LHCN-M2 (cell line): Measurements from ENCODE around the gene SLC25A14. TPM values are rescaled to one million over a fixed set of nuclear protein-coding genes. Genes with fewer than 3 reads are reported as not detected.

Source experiments
- DNase-seq: peaks from one replicate; pipeline ENCODE4 v3.0.0-alpha.2; 2012; ENCODE audit warnings: low read depth
- total RNA-seq: library from RNA; depleted of rRNA; stranded (reverse); fragments of >200 nt; gene quantifications from 2 replicates; pipeline ENCODE4 v1.2.3, GENCODE V29; 2014; rRNA removed

The SLC25A14 gene
- total RNA-seq, 1 experiment from 2014 or later, result 18.6 TPM

DNA sequence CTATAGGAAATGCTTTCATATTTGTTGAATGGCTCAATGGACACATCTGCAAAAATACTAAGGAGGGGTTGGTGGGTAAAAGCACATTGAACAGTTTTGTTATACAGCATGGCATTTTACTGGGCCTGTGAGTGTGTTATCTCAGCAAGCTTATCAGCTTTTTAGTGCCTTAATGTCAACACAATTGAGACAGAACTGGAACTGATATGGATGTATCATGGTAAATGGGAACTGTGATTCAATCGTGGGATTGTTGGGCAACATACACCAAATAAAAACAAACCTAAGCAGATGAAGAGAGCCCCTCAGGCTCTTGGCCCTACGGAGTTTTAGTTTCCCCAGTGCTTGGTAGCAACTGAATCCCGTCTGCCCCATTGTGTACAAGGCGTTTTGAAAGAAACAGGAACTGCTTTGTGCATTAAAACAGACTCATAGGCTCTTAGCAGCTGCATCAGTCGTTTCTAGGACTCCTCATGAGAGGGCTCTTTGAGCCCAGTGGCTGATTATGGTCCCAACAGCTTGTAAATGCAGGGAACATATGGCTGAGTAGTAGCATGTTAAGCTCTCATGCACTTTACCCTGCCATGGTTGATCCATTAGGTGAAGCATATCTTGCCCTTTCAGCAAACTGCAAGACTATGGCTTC is 38.4 kb downstream of the SLC25A14 start:
- no peak for DNase-seq

DNA sequence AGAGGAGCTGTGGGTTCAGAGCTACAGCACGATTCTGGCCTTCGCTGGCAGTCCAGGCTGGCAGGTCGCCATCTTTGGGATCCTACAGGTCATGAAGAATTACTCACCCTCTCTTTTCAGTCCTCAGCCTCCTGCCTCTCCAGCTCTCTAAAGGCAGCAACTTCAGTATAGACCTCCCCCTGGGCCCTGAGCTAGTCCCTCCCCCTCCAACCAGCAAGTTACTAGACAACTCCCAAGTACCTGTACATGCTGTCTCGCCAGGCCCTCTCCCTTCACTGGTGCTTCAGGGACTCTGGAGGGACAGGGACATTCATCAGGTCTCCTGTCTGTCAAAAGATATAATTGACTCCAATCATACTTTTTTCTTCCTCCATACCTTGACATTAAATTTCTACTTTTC is 45.8 kb downstream of the SLC25A14 start, which contains the start of gene GPR119:
TSS of gene GPR119 (minus strand) at position 155 of the 400 bp plus-strand sequence. CDS start 227 bp downstream, outside the sequence.
- DNase-seq, result no peak

DNA sequence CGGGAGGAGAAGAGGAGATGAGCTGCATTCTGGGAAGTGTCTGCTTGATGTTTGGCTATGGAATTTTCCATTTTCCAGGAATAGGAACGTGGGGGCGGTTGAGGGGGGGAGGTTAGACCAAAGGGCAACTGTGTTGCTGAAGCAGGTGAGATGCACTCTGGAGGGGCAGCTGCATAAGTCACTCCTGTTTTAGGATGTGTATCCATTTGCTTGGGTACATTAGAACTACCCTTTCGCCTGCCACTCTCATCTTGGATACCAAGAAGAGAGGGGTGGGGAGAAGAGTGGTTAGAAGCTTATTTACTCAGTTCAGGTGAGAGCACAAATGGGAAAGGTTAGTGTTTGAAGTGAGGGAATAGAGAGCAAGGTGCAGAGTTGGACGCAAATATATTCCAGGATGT is 46.7 kb downstream of the SLC25A14 start:
- no peak for DNase-seq

DNA sequence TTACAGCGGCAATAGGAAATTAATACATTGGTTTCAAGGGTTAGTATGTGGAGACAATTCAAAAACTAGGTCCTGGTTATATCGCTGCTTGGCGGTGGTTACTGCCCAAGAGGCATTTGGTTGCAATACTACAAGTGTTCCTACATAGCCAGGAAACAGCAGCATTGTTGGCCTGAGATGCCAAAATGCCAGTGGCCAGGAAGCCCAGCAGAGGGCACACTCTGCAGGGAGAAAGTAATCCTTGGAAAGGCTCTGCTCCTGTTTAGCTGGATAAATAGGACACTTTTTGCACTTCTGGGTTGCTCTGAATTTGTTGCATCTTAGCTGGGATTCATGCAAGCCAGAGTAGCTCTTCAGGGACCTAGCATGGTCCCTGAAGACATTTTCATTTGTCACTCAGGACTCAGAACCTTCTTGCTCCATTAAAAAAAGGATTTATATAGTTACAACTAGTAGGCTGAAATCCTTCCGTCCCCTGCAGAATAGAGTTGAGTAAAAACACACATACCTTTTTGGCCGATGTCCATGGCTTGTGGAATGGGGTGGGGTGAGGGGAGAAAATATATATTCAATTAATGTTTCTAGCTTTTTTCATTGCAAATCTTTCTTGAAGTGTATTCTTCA is 53.8 kb downstream of the SLC25A14 start:
- DNase-seq, result peak; percentile 38

DNA sequence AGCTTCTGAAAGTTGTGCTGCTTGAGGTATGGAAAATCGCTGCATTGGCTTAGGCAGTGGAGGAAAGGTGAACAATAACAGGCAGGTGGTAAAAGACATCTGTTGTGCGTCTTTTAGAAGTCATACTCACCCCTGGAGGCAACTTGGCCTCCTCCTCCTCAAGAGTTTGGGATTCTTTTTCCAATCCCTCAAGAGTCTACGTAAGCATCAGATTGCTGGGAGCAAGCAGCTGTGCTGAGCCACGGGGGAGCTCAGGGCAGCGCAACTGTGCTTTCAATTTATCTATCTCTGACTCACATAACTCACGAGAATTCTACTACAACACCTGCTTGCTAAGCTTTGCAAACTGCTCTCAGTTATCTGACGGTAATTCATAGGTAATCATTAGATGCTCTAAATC is 55.6 kb downstream of the SLC25A14 start:
- DNase-seq, result peak; percentile 27

DNA sequence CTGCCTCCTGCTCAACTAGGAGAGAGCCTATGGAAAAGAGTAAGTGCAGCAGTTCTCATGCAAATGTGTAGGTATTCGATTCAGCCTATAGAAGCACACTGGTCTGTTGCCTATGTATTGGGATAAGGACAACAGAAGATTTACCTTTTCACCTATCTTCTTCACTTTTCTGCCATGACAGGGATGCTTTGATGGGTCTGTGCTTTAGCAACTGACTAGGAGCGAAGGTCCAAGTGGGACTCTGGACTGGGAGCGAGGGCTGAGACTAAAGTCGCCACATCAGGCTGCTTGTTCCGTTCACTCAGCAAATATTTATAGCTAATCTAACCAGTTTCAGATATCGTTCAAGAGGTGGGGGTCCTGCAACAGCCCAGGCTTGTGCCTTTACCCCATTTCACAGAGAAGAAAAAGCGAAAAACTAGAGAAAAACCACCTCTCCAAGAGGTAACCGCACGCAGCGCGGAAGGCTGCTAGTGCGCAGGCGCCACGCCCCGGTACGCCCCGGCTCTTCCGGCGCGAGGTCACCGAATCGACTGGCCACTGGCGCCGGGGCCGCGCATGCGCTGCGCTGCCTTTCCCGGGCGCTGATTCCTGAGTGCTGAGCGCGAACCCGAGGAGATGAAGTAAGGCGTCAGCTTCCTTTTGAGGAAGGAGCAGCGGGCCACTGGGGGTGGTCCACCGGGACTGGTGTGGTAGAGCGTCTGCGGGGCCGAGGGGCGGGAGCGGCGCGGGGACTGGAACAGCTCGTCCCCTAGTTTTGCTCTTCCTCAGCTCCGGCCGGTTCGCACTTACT is 61.9 kb downstream of the SLC25A14 start, which contains the start of gene RBMX2:
TSS of gene RBMX2 (plus strand) at position 573 of the 793 bp plus-strand sequence. CDS start at position 619, 46 bp downstream.
- DNase-seq, result peak; percentile 60

DNA sequence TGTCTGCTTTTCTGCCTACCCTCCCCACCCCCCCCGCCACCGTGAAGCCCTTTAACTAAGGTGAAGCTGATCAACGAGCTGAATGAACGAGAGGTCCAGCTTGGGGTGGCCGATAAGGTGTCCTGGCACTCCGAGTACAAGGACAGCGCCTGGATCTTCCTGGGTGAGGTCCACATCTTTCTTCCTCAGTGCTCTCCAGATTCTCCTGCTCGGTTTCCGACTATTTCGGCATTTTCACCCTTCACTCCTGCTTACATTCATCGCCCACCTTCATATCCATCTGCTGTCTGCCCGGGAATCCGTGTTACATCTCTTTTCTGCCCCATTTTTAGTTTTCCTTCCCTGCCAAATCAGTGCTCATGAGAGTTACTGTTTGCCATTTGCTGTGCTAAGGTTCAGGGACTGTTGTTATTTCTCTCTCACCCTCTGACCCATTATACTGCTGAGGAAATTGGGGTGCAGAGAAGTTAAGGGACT is 62.5 kb downstream of the SLC25A14 start:
- no peak for DNase-seq

DNA sequence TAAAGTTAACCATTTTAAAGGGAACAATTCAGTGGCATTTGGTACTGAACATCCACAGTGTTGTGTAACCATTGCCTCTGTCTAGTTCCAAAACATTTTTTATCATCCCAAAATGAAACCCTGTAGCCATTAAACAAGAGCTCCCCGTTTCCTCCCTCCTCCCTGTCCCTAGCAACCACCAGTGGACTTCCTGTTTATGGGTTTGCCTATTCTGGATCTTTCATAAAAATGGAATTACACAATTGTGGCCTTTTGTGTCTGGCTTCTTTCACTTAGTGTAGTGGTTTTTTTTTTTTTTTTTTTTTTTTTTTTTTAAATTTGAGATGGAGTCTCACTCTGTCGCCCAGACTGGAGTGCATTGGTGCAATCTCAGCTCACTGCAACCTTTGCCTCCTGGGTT is 73.7 kb downstream of the SLC25A14 start:
- no peak for DNase-seq

DNA sequence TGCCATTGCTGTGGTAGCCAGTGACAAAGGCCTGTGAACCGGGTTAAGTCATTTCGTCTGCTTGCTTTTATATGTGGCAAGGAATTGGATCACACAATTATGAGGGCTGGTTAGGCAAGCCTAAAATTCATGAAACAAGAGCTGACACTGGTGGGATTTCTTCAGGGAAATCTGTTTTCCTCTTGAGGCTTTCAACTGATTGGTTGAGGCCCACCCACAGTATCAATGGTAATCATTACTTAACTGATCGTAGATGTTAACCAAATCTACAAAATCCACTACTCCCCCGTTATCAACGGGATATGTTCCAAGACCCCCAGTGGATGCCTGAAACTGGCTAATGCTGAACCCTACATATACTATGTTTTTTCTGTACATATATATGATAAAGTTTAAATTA is 75.1 kb downstream of the SLC25A14 start:
- no peak for DNase-seq

DNA sequence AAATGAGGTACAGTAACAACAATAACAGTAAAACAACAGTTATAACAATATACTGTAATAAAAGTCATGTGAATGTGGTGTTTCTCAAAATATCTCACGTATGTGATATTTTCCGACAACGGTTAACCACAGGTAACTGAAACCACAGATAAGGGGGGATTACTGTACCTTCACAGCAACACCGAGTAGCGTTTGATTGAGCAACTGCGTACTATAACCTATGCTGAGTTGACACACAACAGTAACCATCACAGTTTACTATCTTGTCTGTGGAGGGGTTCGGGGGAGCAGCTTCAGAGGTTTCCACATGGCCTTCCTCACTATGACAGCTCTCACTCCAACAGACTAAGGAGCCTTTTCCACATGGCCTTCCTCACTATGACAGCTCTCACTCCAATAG is 75.5 kb downstream of the SLC25A14 start:
- DNase-seq, result no peak

DNA sequence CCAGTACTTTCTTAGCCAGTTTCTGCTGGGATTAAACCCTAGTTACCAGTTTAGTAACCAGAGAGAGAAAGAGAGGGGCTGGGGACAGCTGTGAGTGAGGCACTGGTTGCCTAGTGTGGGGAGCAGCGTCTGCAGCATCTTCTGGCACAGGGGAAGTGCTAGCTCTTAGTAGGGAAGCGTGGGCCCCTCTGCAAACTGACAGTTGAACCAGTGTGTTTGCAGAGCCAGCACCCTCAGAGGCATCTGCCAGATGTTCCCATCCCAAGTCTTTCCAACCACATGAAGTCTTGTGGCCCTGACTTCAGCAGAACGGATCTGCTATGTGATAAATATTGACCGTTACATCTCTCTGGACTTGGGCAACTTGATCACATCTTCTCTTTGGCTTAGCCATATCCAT is 77.1 kb downstream of the SLC25A14 start:
- DNase-seq, result no peak

DNA sequence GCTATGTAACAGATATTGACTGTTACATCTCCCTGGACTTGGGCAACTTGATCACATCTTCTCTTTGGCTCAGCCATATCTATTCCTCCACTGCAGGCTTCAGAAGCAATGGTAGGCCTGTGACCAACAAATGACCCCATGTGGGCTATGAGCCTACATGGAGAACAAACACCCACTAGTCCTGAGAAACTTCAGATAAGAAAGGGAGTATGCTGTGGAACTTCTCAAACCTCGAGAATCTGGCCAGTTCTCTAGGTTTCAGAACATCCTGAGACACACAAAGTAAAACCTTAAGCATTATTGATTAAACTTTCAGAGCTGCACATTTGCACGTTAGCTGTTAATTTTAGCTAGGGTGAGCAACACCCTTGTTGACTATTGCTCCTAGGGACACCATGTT is 78.3 kb downstream of the SLC25A14 start:
- DNase-seq, result no peak

DNA sequence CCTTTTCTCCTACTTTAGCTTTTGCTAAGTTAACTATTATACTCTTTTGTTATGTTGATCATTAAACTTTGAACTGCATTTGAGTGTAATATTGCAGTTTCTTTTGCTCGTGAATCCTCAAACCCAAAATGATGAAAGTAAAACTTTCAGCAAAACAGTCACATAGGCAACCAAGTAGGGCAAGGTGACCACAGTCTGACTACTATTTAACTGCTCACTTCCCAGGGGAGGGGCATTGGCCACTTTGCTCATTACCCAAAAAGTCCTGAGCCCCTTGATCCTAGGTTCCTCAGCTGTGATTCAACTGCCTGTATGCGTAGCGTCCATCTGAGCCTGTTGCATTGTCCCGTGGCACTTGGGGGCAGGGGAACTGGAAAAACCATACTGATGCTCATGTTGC is 79.0 kb downstream of the SLC25A14 start:
- no peak for DNase-seq

DNA sequence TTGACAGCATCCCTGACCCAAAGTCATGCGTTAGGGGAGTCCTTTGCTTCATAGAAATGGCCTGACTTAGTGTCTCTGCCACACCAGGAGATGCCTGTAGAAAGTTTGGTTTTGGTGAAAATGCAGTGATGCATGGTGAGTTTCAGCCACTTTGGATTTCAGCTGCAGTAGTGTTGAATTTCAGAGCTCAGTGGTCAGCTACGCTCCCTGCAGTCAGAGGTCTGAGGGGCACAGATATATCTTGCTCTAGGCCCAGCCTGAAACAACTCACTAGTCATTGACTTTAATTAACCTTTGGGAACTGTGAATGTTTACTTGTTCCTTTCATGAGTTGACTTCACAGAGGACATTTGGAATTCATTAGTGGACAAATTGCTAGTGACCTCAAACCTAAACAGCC is 79.5 kb downstream of the SLC25A14 start:
- no peak for DNase-seq

Other genes with a start within 250 kb of the SLC25A14 start
- gene ELF4, start 229.4 kb upstream of the SLC25A14 start, total RNA-seq, result 14.2 and 14.7 TPM in 2 replicates
- gene AIFM1, start 174.1 kb upstream of the SLC25A14 start, total RNA-seq, result 17.4 and 23.0 TPM in 2 replicates
- gene RAB33A, start 168.0 kb upstream of the SLC25A14 start, total RNA-seq, result 0.71 TPM in 1 of 2 replicates, not detected in the other
- gene ZNF280C, start 71.0 kb upstream of the SLC25A14 start, total RNA-seq, result 6.2 and 7.7 TPM in 2 replicates
- not detected in 2 replicates for gene GPR119, start 45.8 kb downstream of the SLC25A14 start, total RNA-seq
- gene RBMX2, start 62.1 kb downstream of the SLC25A14 start, total RNA-seq, result 15.5 and 21.6 TPM in 2 replicates